ENCODE data around the gene TRUB1.
"Not testable (repeated sequence)": the region's sequence is repeated elsewhere in the genome, so short reads cannot be mapped to it uniquely, and the experiment has no call there.

The TRUB1 gene

GRCh38 chr10:114937962-114938855 is at the start of gene TRUB1:
Gene TRUB1 (plus strand): TSS chr10:114938195. CDS start chr10:114938254, 59 bp downstream.
- DNase-seq (ENCODE audit: low spot score): peak; percentile 93

GRCh38 chr10:114893251-114893650 is 44.7 kb upstream of the TRUB1 start:
- DNase-seq (ENCODE audit: low spot score): no peak

GRCh38 chr10:114894911-114895310 is 43.1 kb upstream of the TRUB1 start:
- DNase-seq (ENCODE audit: low spot score): no peak

- DNase-seq (ENCODE audit: low spot score): not testable (repeated sequence)
Measured at GRCh38 chr10:114897011-114897410, 41.0 kb upstream of the TRUB1 start.

- DNase-seq (ENCODE audit: low spot score): no peak
Measured at GRCh38 chr10:114897593-114897992, 40.4 kb upstream of the TRUB1 start.

GRCh38 chr10:114899982-114900381 is 38.0 kb upstream of the TRUB1 start:
- DNase-seq (ENCODE audit: low spot score): no peak

- no peak for DNase-seq (ENCODE audit: low spot score)
Measured at GRCh38 chr10:114900658-114901057, 37.3 kb upstream of the TRUB1 start.

- peak; percentile 39 for DNase-seq (ENCODE audit: low spot score)
Measured at GRCh38 chr10:114902151-114902550, 35.8 kb upstream of the TRUB1 start.

- no peak for DNase-seq (ENCODE audit: low spot score)
Measured at GRCh38 chr10:114905450-114905849, 32.5 kb upstream of the TRUB1 start.

GRCh38 chr10:114906981-114907380 is 31.0 kb upstream of the TRUB1 start:
- DNase-seq (ENCODE audit: low spot score): no peak

GRCh38 chr10:114908896-114909295 is 29.1 kb upstream of the TRUB1 start:
- DNase-seq (ENCODE audit: low spot score): no peak

GRCh38 chr10:114911052-114911711 is 26.8 kb upstream of the TRUB1 start:
- DNase-seq (ENCODE audit: low spot score): no peak

GRCh38 chr10:114911801-114912469 is 26.1 kb upstream of the TRUB1 start:
- no peak for DNase-seq (ENCODE audit: low spot score)

- no peak for DNase-seq (ENCODE audit: low spot score)
Measured at GRCh38 chr10:114912470-114912859, 25.5 kb upstream of the TRUB1 start.

- DNase-seq (ENCODE audit: low spot score): no peak
Measured at GRCh38 chr10:114914560-114914959, 23.4 kb upstream of the TRUB1 start.

- DNase-seq (ENCODE audit: low spot score): no peak
Measured at GRCh38 chr10:114915294-114915693, 22.7 kb upstream of the TRUB1 start.

- DNase-seq (ENCODE audit: low spot score): no peak
Measured at GRCh38 chr10:114916653-114917052, 21.3 kb upstream of the TRUB1 start.

GRCh38 chr10:114917459-114917858 is 20.5 kb upstream of the TRUB1 start:
- DNase-seq (ENCODE audit: low spot score): no peak

GRCh38 chr10:114917927-114918672 is 19.9 kb upstream of the TRUB1 start:
- DNase-seq (ENCODE audit: low spot score): no peak

GRCh38 chr10:114920459-114920858 is 17.5 kb upstream of the TRUB1 start:
- no peak for DNase-seq (ENCODE audit: low spot score)

- no peak for DNase-seq (ENCODE audit: low spot score)
Measured at GRCh38 chr10:114922003-114922402, 16.0 kb upstream of the TRUB1 start.

GRCh38 chr10:114923551-114923950 is 14.4 kb upstream of the TRUB1 start:
- no peak for DNase-seq (ENCODE audit: low spot score)

Measured in GM03348 (cell line).